Kidney epithelial cell (primary cell): ENCODE measurements around the gene MPRIP. TPM values are rescaled to one million over a fixed set of nuclear protein-coding genes. Genes with fewer than 3 reads are reported as not detected.

Experiments used
- DNase-seq: peaks from one replicate; pipeline ENCODE4 v3.0.0-alpha.2; 2010; ENCODE audit warnings: low read depth
- H3K27me3 ChIP-seq: 2 replicates; pipeline ENCODE4 v1.6.0; 2011; ENCODE audit warnings: low read length; ENCODE audit not compliant: control insufficient read depth, insufficient read depth
- H3K36me3 ChIP-seq: 2 replicates; pipeline ENCODE4 v1.5.1; 2011; ENCODE audit warnings: low read length; ENCODE audit not compliant: control insufficient read depth, insufficient read depth
- H3K4me3 ChIP-seq: 2 replicates; pipeline ENCODE4 v1.5.1; 2011; ENCODE audit warnings: low read depth, mild to moderate bottlenecking, control low read depth, low read length
- CTCF ChIP-seq: IDR thresholded peaks from 2 replicates; pipeline ENCODE4 v1.5.1; 2011; ENCODE audit warnings: mild to moderate bottlenecking, moderate library complexity, low read length, control low read depth, inconsistent platforms; ENCODE audit not compliant: insufficient read depth, poor library complexity, severe bottlenecking
- total RNA-seq: library from RNA; depleted of rRNA; stranded (reverse); fragments of >200 nt; gene quantifications from 2 replicates; pipeline ENCODE4 v1.2.3, GENCODE V29; 2015

Gene MPRIP
- total RNA-seq, 1 donor from 2014 or later, result 99.6 TPM

DNA sequence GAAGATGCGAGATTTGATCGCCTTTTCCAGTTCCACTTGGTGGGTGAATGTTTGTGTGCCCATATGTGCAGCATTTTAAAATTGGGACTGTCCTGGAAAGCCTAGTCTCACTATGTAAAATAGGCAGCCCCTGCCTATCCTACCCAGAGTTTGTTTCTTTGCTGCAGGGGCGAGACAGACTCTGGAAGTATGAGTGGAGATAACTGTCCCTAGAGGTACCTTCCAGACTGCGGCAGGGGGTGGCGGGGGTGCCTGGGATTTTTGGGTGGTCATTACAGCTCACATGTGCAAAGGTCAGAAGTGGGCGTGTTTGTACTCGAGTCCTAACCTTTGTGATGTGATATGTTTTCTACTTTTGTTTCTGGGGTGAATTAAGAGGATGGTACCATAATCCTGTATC lies 36.6 kb downstream of the MPRIP start:
- DNase-seq, result no peak
- no peak for TF ChIP-seq CTCF
- Histone ChIP-seq H3K27me3 (no peaks in the 10 kb centered on the region), H3K36me3 (no peaks in the 10 kb centered on the region), H3K4me3 (no peak overlapping the region)

- H3K36me3 ChIP-seq, result no peaks in the 10 kb centered on the region
- no peaks in the 10 kb centered on the region for H3K27me3 ChIP-seq
- no peak for DNase-seq
These were observed 37.1 kb downstream of the MPRIP start for GRCh38 chr17:17079336-17079735.

GRCh38 chr17:17079761-17080160 lies 37.5 kb downstream of the MPRIP start:
- DNase-seq, result no peak
- no peaks in the 10 kb centered on the region for H3K36me3 ChIP-seq
- no peaks in the 10 kb centered on the region for H3K27me3 ChIP-seq
- no peak overlapping the region for H3K4me3 ChIP-seq
- TF ChIP-seq CTCF, result no peak

More at GRCh38 chr17:17079336-17079735, 37.1 kb downstream of the MPRIP start:
- TF ChIP-seq CTCF, result no peak
- H3K4me3 ChIP-seq, result no peak overlapping the region

GRCh38 chr17:17080181-17080631 lies 37.9 kb downstream of the MPRIP start:
- no peak for DNase-seq
- no peak for TF ChIP-seq CTCF
- no peaks in the 10 kb centered on the region for H3K36me3 ChIP-seq
- no peak overlapping the region for H3K4me3 ChIP-seq
- no peaks in the 10 kb centered on the region for H3K27me3 ChIP-seq

DNA sequence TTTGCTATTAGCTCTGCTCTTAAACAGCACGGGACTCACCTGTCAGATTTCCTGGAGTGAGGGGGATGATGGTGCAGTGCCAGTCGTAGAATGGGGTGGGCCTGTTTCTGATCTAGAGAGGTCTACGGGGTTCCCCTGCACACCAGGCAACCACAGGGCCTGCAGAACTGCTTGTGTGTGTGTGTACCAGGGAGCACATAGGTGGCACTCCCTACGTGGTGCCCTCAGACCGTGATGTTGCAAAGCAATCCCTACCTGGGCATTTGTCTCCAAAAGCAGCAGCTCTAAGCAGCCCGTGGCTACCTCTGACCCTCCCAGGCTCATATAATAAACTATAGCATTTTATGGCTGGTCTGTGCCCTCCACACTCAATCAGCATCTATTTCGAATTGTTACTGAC lies 38.5 kb downstream of the MPRIP start:
- TF ChIP-seq CTCF, result no peak

GRCh38 chr17:17081304-17081940 lies 39.2 kb downstream of the MPRIP start:
- H3K27me3 ChIP-seq, result no peaks in the 10 kb centered on the region
- no peaks in the 10 kb centered on the region for H3K36me3 ChIP-seq
- no peak overlapping the region for H3K4me3 ChIP-seq
- DNase-seq, result no peak
- TF ChIP-seq CTCF, result no peak

More for the DNA sequence above, 38.5 kb downstream of the MPRIP start:
- H3K27me3 ChIP-seq, result no peaks in the 10 kb centered on the region
- no peak overlapping the region for H3K4me3 ChIP-seq
- DNase-seq, result no peak
- H3K36me3 ChIP-seq, result no peaks in the 10 kb centered on the region
